Measurements from ENCODE around the gene FAM20B.

FAM20B gene

DNA sequence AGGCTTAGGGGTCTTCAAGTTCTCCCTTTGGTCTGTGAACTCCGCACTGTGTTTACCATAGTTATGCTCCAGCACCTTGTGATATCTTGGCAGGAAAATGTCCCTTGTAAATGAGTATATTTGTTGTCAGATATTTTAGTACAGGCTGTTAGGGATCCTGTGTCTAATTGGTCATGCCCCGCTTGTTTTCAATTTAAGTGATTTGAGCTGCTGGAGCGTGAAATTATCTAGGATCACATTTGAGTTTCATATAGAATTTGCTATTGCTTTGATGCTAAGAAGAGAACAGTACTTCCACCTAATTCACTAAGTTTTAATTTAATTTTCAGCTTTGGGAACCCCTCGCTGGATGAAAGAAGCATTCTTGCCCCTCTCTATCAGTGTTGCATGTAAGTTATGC, 40.8 kb downstream of the FAM20B start:
- TF ChIP-seq Cebpa-rat (IDR thresholded peaks at IDR 0.05), result no peak
- peak overlapping the region; percentile 18 for H3K4me2 ChIP-seq
- H3K9me3 ChIP-seq, result no peaks in the 10 kb centered on the region
- H3K27me3 ChIP-seq, result no peaks in the 10 kb centered on the region
- H3K4me3 ChIP-seq, result no peak overlapping the region
- no peaks in the 10 kb centered on the region for H4K20me1 ChIP-seq
- H3K27ac ChIP-seq, result no peak overlapping the region
- H3K36me3 ChIP-seq, result peaks cover 87% of the 10 kb centered on the region
- H3K4me1 ChIP-seq, result peaks cover 13% of the 10 kb centered on the region
- no peak overlapping the region for H3K9ac ChIP-seq

DNA sequence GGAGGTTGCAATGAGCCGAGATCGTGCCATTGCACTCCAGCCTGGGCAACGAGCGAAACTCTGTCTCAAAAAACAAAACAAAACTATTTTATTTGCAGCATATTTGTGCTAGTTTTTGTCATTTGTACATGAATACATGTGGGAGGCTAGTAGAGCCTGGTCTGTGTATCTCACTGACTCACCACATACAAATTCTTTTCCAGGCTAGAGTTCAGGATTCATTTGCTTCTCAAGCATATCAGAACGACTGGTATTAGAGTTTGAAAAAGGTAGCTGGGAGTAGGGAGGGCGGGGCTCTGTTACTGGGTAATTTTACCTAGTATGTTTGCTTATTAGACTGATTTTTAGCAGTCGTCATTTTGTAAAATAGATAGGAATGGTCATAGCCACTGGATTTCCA, 51.7 kb downstream of the FAM20B start:
- no peaks in the 10 kb centered on the region for H3K9me3 ChIP-seq
- no peaks in the 10 kb centered on the region for H4K20me1 ChIP-seq
- no peak overlapping the region for H3K4me2 ChIP-seq
- H3K9ac ChIP-seq, result no peak overlapping the region
- H3K36me3 ChIP-seq, result peaks cover 27% of the 10 kb centered on the region
- no peak overlapping the region for H3K27ac ChIP-seq
- TF ChIP-seq Cebpa-rat (IDR thresholded peaks at IDR 0.05), result no peak
- H3K4me3 ChIP-seq, result no peak overlapping the region
- H3K27me3 ChIP-seq, result no peaks in the 10 kb centered on the region
- peaks cover 12% of the 10 kb centered on the region for H3K4me1 ChIP-seq

DNA sequence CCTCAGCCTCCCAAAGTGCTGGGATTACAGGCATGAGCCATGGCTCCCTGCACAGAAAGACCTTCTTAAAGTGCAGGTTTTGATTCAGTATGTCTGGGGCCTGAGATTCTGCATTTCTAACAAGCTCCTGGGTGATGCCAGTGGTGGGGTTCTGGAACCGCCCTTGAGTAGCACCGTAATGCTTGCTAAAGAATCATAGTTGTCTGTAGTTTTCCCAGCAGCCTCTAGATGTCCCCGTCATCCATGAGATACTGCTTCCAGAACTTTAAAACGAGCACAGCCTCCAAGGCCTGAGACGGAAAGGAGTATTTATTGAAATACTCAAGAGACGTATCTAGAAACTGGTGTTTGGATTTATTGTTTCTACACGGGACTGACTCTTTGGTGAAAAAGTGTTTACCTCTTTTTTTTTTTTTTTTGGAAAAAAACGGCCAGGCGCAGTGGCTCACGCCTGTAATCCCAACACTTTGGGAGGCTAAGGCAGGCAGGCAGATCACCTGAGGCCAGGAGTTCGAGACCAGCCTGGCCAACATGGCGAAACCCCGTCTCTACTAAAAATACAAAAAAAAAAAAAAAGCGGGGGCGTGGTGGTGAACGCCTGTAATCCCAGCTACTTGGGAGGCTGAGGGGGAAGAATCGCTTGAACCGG, 53.5 kb downstream of the FAM20B start:
- Histone ChIP-seq H3K9me3 (no peaks in the 10 kb centered on the region), H3K9ac (no peak overlapping the region), H3K27ac (no peak overlapping the region), H4K20me1 (peaks cover 6% of the 10 kb centered on the region; the same call in 1 of the 2 replicates), H3K27me3 (no peaks in the 10 kb centered on the region), H3K4me3 (no peak overlapping the region), H3K36me3 (peaks cover 11% of the 10 kb centered on the region; the same call in 1 of the 2 replicates), H3K4me2 (no peak overlapping the region), H3K4me1 (peaks cover 28% of the 10 kb centered on the region)
- TF ChIP-seq Cebpa-rat (IDR thresholded peaks at IDR 0.05), result no peak

DNA sequence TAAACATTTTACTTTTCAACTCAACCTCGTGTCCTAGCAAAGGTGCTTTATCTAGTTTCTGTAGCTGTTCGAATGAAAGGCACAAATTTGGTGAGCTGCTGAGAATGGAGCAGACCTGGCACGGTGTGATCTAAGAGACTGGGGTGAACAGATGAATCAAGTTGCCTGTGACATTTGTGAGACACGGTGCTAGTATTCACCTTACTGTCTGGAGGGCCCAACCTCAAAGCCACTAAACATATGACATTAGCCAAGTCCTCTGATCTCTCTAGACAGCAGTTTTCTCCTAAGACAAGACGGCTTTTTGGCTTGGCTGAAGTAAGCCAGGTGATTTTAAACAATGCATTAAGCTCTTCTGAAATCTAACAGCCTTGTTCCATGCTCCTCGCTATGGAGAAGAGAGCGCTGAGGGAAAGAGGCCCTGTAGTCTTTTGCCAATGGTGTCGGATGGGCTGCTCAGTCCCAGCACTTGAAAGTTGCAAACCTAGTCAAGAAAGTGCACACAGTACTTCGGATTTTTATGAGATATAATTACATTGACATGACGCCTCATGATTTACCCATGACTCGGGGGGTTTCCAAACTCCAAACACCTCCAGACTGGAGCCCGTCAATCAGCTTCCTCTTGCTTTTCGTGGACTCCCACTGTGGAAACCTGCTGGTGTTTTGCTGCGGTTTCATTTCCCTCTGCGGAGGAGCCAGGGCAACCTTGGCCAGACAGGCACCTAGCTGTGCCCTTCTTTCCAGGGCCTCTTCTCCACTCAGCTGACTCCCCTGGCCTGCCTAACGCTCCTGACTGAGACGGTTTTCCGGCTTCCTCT, 55.4 kb downstream of the FAM20B start:
- H3K36me3 ChIP-seq, result peaks cover 29% of the 10 kb centered on the region
- H3K27me3 ChIP-seq, result no peaks in the 10 kb centered on the region
- peaks cover 29% of the 10 kb centered on the region for H3K4me1 ChIP-seq
- H4K20me1 ChIP-seq, result peaks cover 14% of the 10 kb centered on the region
- peak overlapping the region; percentile 99 for H3K4me2 ChIP-seq
- peak overlapping the region; percentile 93 for H3K9ac ChIP-seq
- H3K27ac ChIP-seq, result peak overlapping the region; percentile 91
- H3K9me3 ChIP-seq, result no peaks in the 10 kb centered on the region
- H3K4me3 ChIP-seq, result peak overlapping the region; percentile 89
- TF ChIP-seq Cebpa-rat (IDR thresholded peaks at IDR 0.05), result no peak

DNA sequence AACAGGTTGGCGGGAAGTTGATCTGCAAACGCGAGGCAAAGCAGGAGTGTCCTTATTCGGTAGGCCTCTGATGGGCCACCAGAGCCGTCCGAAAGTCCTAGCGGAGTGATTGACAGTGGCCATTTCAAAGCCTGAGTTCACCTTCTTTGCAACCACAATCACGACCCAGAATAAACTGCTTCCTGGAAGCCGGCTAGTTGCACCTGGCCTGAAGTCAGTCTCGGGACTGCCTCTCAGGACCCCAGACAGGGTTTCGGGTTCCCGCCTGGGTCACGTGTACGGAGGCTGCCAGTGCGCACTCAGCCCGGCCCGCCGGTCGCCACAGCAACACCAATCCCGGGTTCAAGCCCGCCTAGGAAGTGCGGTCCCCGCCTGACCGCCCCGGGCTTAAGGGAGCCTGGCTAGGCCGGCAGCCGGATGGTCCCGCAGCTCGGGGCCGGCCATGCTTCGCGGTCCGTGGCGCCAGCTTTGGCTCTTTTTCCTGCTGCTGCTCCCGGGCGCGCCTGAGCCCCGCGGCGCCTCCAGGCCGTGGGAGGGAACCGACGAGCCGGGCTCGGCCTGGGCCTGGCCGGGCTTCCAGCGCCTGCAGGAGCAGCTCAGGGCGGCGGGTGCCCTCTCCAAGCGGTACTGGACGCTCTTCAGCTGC, 56.1 kb downstream of the FAM20B start, which contains the start of gene TOR3A:
TSS of gene TOR3A (plus strand) at position 384 of the 646 bp plus-strand sequence. CDS start at position 443, 59 bp downstream.
- Histone ChIP-seq H3K27ac (peak within 1 kb of the TSS; percentile 91), H3K4me3 (peak within 1 kb of the TSS; percentile 89), H3K9ac (peak within 1 kb of the TSS; percentile 93), H3K36me3 (peaks cover 31% of the 10 kb centered on the region), H3K4me2 (peak within 1 kb of the TSS; percentile 99), H3K9me3 (no peaks in the 10 kb centered on the region), H3K27me3 (no peaks in the 10 kb centered on the region), H4K20me1 (peaks cover 16% of the 10 kb centered on the region), H3K4me1 (peaks cover 30% of the 10 kb centered on the region)
- TF ChIP-seq Cebpa-rat (IDR thresholded peaks at IDR 0.05), result no peak

DNA sequence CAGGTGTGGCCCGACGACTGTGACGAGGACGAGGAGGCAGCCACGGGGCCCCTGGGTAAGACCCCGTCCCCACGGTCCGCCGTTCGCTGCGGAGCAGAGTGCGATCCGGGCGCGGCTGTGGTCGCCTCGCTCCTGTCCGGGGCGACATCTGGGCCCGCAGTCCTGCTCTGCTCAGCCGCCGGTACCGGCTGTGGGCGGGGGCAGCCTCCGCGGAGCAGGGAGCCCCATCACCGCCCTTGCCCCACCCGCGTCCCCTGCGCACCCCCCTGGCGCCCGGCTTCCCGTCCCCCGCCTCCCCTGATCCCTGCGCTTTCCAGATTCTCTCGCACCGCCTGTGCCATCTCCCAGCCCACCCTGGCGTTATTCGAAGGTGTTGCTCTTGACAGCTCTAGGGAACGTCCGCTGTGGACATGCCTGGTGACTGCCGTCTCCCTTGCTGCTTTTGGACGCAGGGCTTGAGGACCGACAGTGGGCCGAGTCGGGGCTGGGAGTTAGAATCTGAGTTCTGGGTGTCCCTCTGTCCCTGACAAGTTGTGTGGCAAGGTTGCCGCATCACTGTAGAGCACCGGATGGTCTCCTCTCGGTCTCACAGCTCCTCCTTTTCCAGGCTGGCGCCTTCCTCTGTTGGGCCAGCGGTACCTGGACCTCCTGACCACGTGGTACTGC, 56.8 kb downstream of the FAM20B start:
- Histone ChIP-seq H3K4me2 (peak overlapping the region; percentile 99), H3K27me3 (no peaks in the 10 kb centered on the region), H3K9me3 (no peaks in the 10 kb centered on the region), H3K27ac (peak overlapping the region; percentile 91), H4K20me1 (peaks cover 23% of the 10 kb centered on the region), H3K4me1 (peaks cover 37% of the 10 kb centered on the region), H3K4me3 (peak overlapping the region; percentile 89), H3K9ac (peak overlapping the region; percentile 93), H3K36me3 (peaks cover 34% of the 10 kb centered on the region)
- no peak for TF ChIP-seq Cebpa-rat (IDR thresholded peaks at IDR 0.05)

DNA sequence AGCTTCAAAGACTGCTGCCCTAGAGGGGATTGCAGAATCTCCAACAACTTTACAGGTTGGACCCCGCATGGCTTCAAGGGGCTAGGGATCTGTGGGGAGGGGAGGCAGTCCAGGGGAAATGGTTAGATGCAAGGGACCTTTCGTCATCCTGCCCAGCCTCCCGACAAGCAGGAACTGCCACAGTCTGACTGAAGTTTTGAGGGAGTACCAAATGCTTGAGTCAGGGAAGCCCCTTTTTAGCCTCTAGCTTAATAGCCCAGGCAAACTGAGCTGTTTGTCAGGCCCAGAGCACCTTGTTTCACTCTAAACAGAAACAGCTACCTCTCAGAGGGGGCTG, 57.3 kb downstream of the FAM20B start:
- Histone ChIP-seq H3K4me3 (peak overlapping the region; percentile 89), H3K4me1 (peaks cover 42% of the 10 kb centered on the region), H3K27ac (peak overlapping the region; percentile 91), H3K4me2 (peak overlapping the region; percentile 99), H3K36me3 (peaks cover 39% of the 10 kb centered on the region), H3K27me3 (no peaks in the 10 kb centered on the region), H3K9me3 (no peaks in the 10 kb centered on the region), H4K20me1 (peaks cover 28% of the 10 kb centered on the region), H3K9ac (peak overlapping the region; percentile 93)
- TF ChIP-seq Cebpa-rat (IDR thresholded peaks at IDR 0.05), result no peak

DNA sequence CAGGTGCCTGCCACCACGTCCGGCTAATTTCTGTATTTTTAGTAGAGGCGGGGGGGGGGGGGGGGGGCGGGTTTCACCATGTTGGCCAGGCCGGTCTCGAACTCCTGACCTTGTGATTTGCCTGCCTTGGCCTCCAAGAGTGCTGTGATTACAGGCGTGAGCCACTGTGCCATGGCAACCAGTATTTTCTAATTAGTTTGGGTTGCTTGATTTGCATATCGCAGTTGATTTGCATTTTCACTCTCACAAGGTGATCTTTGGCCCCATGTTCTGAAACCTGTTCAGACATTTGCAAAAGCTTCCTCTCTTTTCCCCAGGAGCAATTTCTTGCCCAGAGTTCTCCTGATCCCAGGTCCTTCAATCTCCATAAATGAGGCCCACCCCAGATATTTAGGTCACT, 57.8 kb downstream of the FAM20B start:
- no peak for TF ChIP-seq Cebpa-rat (IDR thresholded peaks at IDR 0.05)
- peak overlapping the region; percentile 93; the same call in 1 of the 2 replicates for H3K9ac ChIP-seq
- H3K4me1 ChIP-seq, result peaks cover 47% of the 10 kb centered on the region
- no peaks in the 10 kb centered on the region for H3K27me3 ChIP-seq
- H3K9me3 ChIP-seq, result no peaks in the 10 kb centered on the region
- peaks cover 28% of the 10 kb centered on the region for H4K20me1 ChIP-seq
- H3K4me2 ChIP-seq, result peak overlapping the region; percentile 99
- H3K36me3 ChIP-seq, result peaks cover 45% of the 10 kb centered on the region
- H3K27ac ChIP-seq, result no peak overlapping the region
- H3K4me3 ChIP-seq, result peak overlapping the region; percentile 89

DNA sequence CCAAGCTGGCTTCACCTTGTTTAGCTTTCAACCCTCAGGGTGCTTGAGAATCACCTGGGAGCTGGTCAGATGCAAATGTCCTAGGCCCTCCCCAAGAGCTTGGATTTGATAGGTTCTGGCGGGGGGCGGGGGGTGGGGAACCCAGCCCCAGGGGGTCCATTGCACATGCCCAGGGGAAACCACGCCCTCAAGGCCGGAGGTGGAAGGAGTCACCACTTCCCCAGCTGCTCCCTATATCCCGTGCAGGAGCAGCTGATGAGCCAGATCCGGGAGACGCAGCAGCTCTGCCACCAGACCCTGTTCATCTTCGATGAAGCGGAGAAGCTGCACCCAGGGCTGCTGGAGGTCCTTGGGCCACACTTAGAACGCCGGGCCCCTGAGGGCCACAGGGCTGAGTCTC, 62.0 kb downstream of the FAM20B start:
- no peak for TF ChIP-seq Cebpa-rat (IDR thresholded peaks at IDR 0.05)
- no peaks in the 10 kb centered on the region for H3K9me3 ChIP-seq
- no peak overlapping the region for H3K4me2 ChIP-seq
- H3K4me3 ChIP-seq, result no peak overlapping the region
- peak overlapping the region; percentile 30; the same call in 1 of the 2 replicates for H3K27ac ChIP-seq
- peaks cover 83% of the 10 kb centered on the region for H3K36me3 ChIP-seq
- H3K27me3 ChIP-seq, result no peaks in the 10 kb centered on the region
- H3K9ac ChIP-seq, result no peak overlapping the region
- peaks cover 50% of the 10 kb centered on the region for H4K20me1 ChIP-seq
- H3K4me1 ChIP-seq, result peaks cover 67% of the 10 kb centered on the region

All from BLaER1 (cell line).